ENCODE results near the gene CRYBA1.
"Not testable (repeated sequence)": the region's sequence is repeated elsewhere in the genome, so short reads cannot be mapped to it uniquely, and the experiment has no call there.

CRYBA1 gene

GRCh38 chr17:29219378-29220047 lies 27.1 kb upstream of the CRYBA1 start:
- Histone ChIP-seq H3K79me2 (ENCODE audit: low read length) (no peaks in the 10 kb centered on the region), H3K27me3 (replicated peaks; ENCODE audit: insufficient read depth, low read length) (no peaks in the 10 kb centered on the region), H3K4me3 (ENCODE audit: low read length) (0 out of 2 replicates have a peak overlapping the region, but pooled peaks have one; percentile 3), H3K9me3 (replicated peaks; ENCODE audit: insufficient read depth, low read length) (no peaks in the 10 kb centered on the region), H3K9ac (ENCODE audit: low read length) (no peak overlapping the region), H3K4me2 (ENCODE audit: low read depth, low read length) (peak overlapping the region; percentile 42; the same call in 1 of the 2 replicates), H4K20me1 (ENCODE audit: insufficient read depth, low read length) (no peaks in the 10 kb centered on the region), H2AFZ (ENCODE audit: low read length) (peak overlapping the region; percentile 21; the same call in 1 of the 2 replicates), H3K9me2 (replicated peaks; ENCODE audit: insufficient read depth, low read length) (no peaks in the 10 kb centered on the region), H3F3A (ENCODE audit: insufficient read depth, low read length) (no peaks in the 10 kb centered on the region), H3K27ac (ENCODE audit: low read length) (no peak overlapping the region), H3K4me1 (ENCODE audit: low read length) (no peaks in the 10 kb centered on the region), H3K36me3 (replicated peaks; ENCODE audit: insufficient read depth, low read length) (no peaks in the 10 kb centered on the region)
- DNase-seq: peak; percentile 88
- no peak for TF ChIP-seq EZH2phosphoT487 (IDR thresholded peaks at IDR 0.05; ENCODE audit: low read length)
- no peak for TF ChIP-seq EZH2 (optimal IDR thresholded peaks at IDR 0.05; ENCODE audit: low read depth, low read length)
- TF ChIP-seq, protein P1, sequence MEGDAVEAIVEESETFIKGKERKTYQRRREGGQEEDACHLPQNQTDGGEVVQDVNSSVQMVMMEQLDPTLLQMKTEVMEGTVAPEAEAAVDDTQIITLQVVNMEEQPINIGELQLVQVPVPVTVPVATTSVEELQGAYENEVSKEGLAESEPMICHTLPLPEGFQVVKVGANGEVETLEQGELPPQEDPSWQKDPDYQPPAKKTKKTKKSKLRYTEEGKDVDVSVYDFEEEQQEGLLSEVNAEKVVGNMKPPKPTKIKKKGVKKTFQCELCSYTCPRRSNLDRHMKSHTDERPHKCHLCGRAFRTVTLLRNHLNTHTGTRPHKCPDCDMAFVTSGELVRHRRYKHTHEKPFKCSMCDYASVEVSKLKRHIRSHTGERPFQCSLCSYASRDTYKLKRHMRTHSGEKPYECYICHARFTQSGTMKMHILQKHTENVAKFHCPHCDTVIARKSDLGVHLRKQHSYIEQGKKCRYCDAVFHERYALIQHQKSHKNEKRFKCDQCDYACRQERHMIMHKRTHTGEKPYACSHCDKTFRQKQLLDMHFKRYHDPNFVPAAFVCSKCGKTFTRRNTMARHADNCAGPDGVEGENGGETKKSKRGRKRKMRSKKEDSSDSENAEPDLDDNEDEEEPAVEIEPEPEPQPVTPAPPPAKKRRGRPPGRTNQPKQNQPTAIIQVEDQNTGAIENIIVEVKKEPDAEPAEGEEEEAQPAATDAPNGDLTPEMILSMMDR (IDR thresholded peaks at IDR 0.05; ENCODE audit: low read length): peak; percentile 99

DNA sequence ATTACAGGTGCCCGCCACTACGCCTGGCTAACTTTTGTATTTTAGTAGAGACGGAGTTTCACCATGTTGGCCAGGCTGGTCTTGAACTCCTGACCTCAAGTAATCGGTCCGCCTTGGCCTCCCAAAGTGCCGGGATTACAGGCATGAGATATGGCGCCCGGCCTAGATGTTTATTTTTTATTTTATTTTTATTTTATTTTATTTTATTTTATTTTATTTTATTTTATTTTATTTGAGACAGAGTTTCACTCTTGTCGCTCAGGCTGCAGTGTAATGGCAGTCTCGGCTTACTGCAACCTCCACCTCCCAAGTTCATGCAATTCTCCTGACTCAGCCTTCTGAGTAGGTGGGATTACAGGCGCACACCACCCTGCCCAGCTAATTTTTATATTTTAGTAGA lies 25.3 kb upstream of the CRYBA1 start:
- not testable (repeated sequence) for H3K9ac ChIP-seq (ENCODE audit: low read length); H3K4me1 ChIP-seq (ENCODE audit: low read length); H3K9me2 ChIP-seq (replicated peaks; ENCODE audit: insufficient read depth, low read length); H3K9me3 ChIP-seq (replicated peaks; ENCODE audit: insufficient read depth, low read length); H4K20me1 ChIP-seq (ENCODE audit: insufficient read depth, low read length); H3K4me3 ChIP-seq (ENCODE audit: low read length); H3F3A ChIP-seq (ENCODE audit: insufficient read depth, low read length); H3K36me3 ChIP-seq (replicated peaks; ENCODE audit: insufficient read depth, low read length); H3K27me3 ChIP-seq (replicated peaks; ENCODE audit: insufficient read depth, low read length); DNase-seq; H3K79me2 ChIP-seq (ENCODE audit: low read length); H2AFZ ChIP-seq (ENCODE audit: low read length); H3K27ac ChIP-seq (ENCODE audit: low read length); H3K4me2 ChIP-seq (ENCODE audit: low read depth, low read length)

GRCh38 chr17:29225396-29225795 lies 21.3 kb upstream of the CRYBA1 start:
- Histone ChIP-seq H3F3A (ENCODE audit: insufficient read depth, low read length) (no peaks in the 10 kb centered on the region), H2AFZ (ENCODE audit: low read length) (no peak overlapping the region), H3K4me1 (ENCODE audit: low read length) (no peaks in the 10 kb centered on the region), H3K9ac (ENCODE audit: low read length) (no peak overlapping the region), H3K79me2 (ENCODE audit: low read length) (no peaks in the 10 kb centered on the region), H3K27me3 (replicated peaks; ENCODE audit: insufficient read depth, low read length) (no peaks in the 10 kb centered on the region), H3K9me2 (replicated peaks; ENCODE audit: insufficient read depth, low read length) (no peaks in the 10 kb centered on the region), H3K4me2 (ENCODE audit: low read depth, low read length) (no peak overlapping the region), H3K4me3 (ENCODE audit: low read length) (no peak overlapping the region), H3K27ac (ENCODE audit: low read length) (no peak overlapping the region), H3K36me3 (replicated peaks; ENCODE audit: insufficient read depth, low read length) (no peaks in the 10 kb centered on the region), H4K20me1 (ENCODE audit: insufficient read depth, low read length) (no peaks in the 10 kb centered on the region), H3K9me3 (replicated peaks; ENCODE audit: insufficient read depth, low read length) (no peaks in the 10 kb centered on the region)
- TF ChIP-seq EZH2 (optimal IDR thresholded peaks at IDR 0.05; ENCODE audit: low read depth, low read length) (no peak), EZH2phosphoT487 (IDR thresholded peaks at IDR 0.05; ENCODE audit: low read length) (no peak)
- TF ChIP-seq, protein P1 (IDR thresholded peaks at IDR 0.05; ENCODE audit: low read length): no peak
- no peak for DNase-seq

- Histone ChIP-seq H3K27me3 (replicated peaks; ENCODE audit: insufficient read depth, low read length) (no peaks in the 10 kb centered on the region), H4K20me1 (ENCODE audit: insufficient read depth, low read length) (no peaks in the 10 kb centered on the region), H3K9me2 (replicated peaks; ENCODE audit: insufficient read depth, low read length) (no peaks in the 10 kb centered on the region), H3F3A (ENCODE audit: insufficient read depth, low read length) (no peaks in the 10 kb centered on the region), H3K9ac (ENCODE audit: low read length) (no peak overlapping the region), H3K27ac (ENCODE audit: low read length) (no peak overlapping the region), H3K4me3 (ENCODE audit: low read length) (no peak overlapping the region), H3K36me3 (replicated peaks; ENCODE audit: insufficient read depth, low read length) (no peaks in the 10 kb centered on the region), H3K9me3 (replicated peaks; ENCODE audit: insufficient read depth, low read length) (no peaks in the 10 kb centered on the region), H3K79me2 (ENCODE audit: low read length) (no peaks in the 10 kb centered on the region), H2AFZ (ENCODE audit: low read length) (no peak overlapping the region), H3K4me2 (ENCODE audit: low read depth, low read length) (no peak overlapping the region), H3K4me1 (ENCODE audit: low read length) (no peaks in the 10 kb centered on the region)
- TF ChIP-seq EZH2 (optimal IDR thresholded peaks at IDR 0.05; ENCODE audit: low read depth, low read length) (no peak), EZH2phosphoT487 (IDR thresholded peaks at IDR 0.05; ENCODE audit: low read length) (no peak)
- TF ChIP-seq, protein P1 (IDR thresholded peaks at IDR 0.05; ENCODE audit: low read length): no peak
- DNase-seq: no peak
Observed at GRCh38 chr17:29233301-29233700, 13.4 kb upstream of the CRYBA1 start.

- not testable (repeated sequence) for H3K27me3 ChIP-seq (replicated peaks; ENCODE audit: insufficient read depth, low read length); H4K20me1 ChIP-seq (ENCODE audit: insufficient read depth, low read length); H3K79me2 ChIP-seq (ENCODE audit: low read length); H3K4me2 ChIP-seq (ENCODE audit: low read depth, low read length); H3K36me3 ChIP-seq (replicated peaks; ENCODE audit: insufficient read depth, low read length); H3K9me3 ChIP-seq (replicated peaks; ENCODE audit: insufficient read depth, low read length); H3K9me2 ChIP-seq (replicated peaks; ENCODE audit: insufficient read depth, low read length); H3K4me3 ChIP-seq (ENCODE audit: low read length); H3K27ac ChIP-seq (ENCODE audit: low read length); H3K4me1 ChIP-seq (ENCODE audit: low read length); H3K9ac ChIP-seq (ENCODE audit: low read length); H2AFZ ChIP-seq (ENCODE audit: low read length); H3F3A ChIP-seq (ENCODE audit: insufficient read depth, low read length); DNase-seq
Observed at GRCh38 chr17:29234972-29235371, 11.7 kb upstream of the CRYBA1 start.
